Gastroesophageal sphincter (tissue), 4 donors: ENCODE results near the gene C17orf100. TPM values are rescaled to one million over a fixed set of nuclear protein-coding genes. Genes with fewer than 3 reads are reported as not detected.

Source experiments
- ATAC-seq: fragments of 150-250 bp; one replicate; pipeline ENCODE4 v1.9.1; 2016; ENCODE audit warnings: mild to moderate bottlenecking, moderate library complexity
- H3K27ac ChIP-seq, 4 donors: fragments of 200-600 bp; sonication (generic) in 3 of 4; 1 replicate in 3 of 4; 2 replicates in 1 of 4; pipeline ENCODE4 v1.5.1; 2016 to 2019
- H3K27me3 ChIP-seq: fragments of 200-600 bp; sonication (generic); one replicate; pipeline ENCODE4 v1.5.1; 2019
- H3K36me3 ChIP-seq, 2 donors: fragments of 200-600 bp; sonication (generic); one replicate each; pipeline ENCODE4 v1.5.1; 2019; ENCODE audit warnings: control low read depth in 1 of 2
- H3K4me1 ChIP-seq, 3 donors: fragments of 200-600 bp; sonication (generic); 1 replicate in 2 of 3; 2 replicates in 1 of 3; pipeline ENCODE4 v1.5.1; 2016 to 2019; ENCODE audit warnings: control low read depth in 2 of 3
- H3K4me3 ChIP-seq, 2 donors: fragments of 200-600 bp; sonication (generic); one replicate each; pipeline ENCODE4 v1.5.1; 2019; ENCODE audit warnings: mild to moderate bottlenecking in 1 of 2, moderate library complexity in 1 of 2
- H3K9me3 ChIP-seq, 3 donors: fragments of 200-600 bp; sonication (generic); one replicate each; pipeline ENCODE4 v1.5.1; 2017 to 2019; ENCODE audit warnings: control low read depth in 2 of 3
- EP300 ChIP-seq: sonication (generic); formaldehyde crosslinking; IDR thresholded peaks from one replicate; pipeline ENCODE4 v1.6.1; 2017; ENCODE audit warnings: antibody characterized with exemption, mild to moderate bottlenecking
- POLR2A ChIP-seq, 2 donors: fragments of 450-650 bp; IDR thresholded peaks; one replicate each; pipeline ENCODE4 v1.6.1; 2017; ENCODE audit warnings: antibody characterized with exemption in 2 of 2, mild to moderate bottlenecking in 2 of 2, moderate library complexity in 1 of 2
- POLR2AphosphoS5 ChIP-seq: sonication (generic); formaldehyde crosslinking; IDR thresholded peaks from one replicate; pipeline ENCODE4 v1.6.1; 2017; ENCODE audit warnings: antibody characterized with exemption
- WGBS, 2 donors: methylation state at CpG; one replicate each; pipeline ENCODE4 v1.1.5; 2018; ENCODE audit warnings: low coverage in 1 of 2; 5-methylcytosine and 5-hydroxymethylcytosine counted together
- total RNA-seq, 4 donors: library from RNA; depleted of rRNA; stranded (reverse); fragments of >200 nt; gene quantifications; one replicate each; pipeline ENCODE4 v1.1.0, GENCODE V29; 2016
- TF ChIP-seq, protein P1 (sequence below), 4 experiments: fragments of 200-600 bp in 2 of 4; fragments of 450-650 bp in 2 of 4; sonication (generic) in 1 of 4; IDR thresholded peaks; one replicate each; pipeline ENCODE4 v1.5.1; 2017 to 2019; ENCODE audit warnings: antibody characterized with exemption in 4 of 4, mild to moderate bottlenecking in 2 of 4, moderate library complexity in 2 of 4

C17orf100 gene
- total RNA-seq, 4 donors from 2014 or later, result 1.4 to 2.1 TPM; not detected in 2

DNA sequence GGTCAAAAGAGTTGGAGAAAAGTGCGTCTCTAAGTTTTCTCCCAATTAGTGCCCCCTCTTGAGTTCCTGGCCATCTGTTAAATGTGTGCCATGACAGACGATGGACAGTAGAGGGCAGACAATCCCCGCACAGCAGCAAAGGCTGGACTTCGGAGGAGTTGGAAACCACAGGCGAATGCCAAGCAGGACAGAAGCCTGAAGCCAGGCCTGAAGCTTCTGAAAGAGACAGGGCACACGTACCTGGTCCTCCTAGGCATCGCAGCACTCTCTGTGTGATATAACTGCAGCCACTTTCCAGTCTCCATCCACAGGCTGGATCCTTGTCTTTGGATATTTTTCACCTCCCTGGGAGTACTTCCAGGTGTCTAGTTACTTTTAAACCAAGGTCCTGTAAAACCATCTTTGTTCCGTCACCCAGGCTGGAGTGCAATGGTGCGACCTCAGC, 14.5 kb downstream of the C17orf100 start:
- peak; percentile 88 for ATAC-seq
- WGBS, 2 donors, result 0 to 15% methylated on average over 3 to 7 of the region's 9 CpGs
- Histone ChIP-seq H3K27ac (no peak overlapping the region), H3K9me3 (no peaks in the 10 kb centered on the region), H3K4me1 (no peaks in the 10 kb centered on the region), H3K4me3 (no peak overlapping the region), H3K36me3 (no peaks in the 10 kb centered on the region), H3K27me3 (peaks cover 33% of the 10 kb centered on the region)
- TF ChIP-seq, protein P1, sequence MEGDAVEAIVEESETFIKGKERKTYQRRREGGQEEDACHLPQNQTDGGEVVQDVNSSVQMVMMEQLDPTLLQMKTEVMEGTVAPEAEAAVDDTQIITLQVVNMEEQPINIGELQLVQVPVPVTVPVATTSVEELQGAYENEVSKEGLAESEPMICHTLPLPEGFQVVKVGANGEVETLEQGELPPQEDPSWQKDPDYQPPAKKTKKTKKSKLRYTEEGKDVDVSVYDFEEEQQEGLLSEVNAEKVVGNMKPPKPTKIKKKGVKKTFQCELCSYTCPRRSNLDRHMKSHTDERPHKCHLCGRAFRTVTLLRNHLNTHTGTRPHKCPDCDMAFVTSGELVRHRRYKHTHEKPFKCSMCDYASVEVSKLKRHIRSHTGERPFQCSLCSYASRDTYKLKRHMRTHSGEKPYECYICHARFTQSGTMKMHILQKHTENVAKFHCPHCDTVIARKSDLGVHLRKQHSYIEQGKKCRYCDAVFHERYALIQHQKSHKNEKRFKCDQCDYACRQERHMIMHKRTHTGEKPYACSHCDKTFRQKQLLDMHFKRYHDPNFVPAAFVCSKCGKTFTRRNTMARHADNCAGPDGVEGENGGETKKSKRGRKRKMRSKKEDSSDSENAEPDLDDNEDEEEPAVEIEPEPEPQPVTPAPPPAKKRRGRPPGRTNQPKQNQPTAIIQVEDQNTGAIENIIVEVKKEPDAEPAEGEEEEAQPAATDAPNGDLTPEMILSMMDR (IDR thresholded peaks at IDR 0.05), result peak in 3 of 4 experiments; percentile 78 to 90 (median 86)
- TF ChIP-seq POLR2AphosphoS5, result no peak

- 88 to 90% methylated on average over 2 to 6 of the region's 6 CpGs for WGBS, 2 donors
- no peak for ATAC-seq
- TF ChIP-seq, protein P1 (IDR thresholded peaks at IDR 0.05), result no peak
- no peak for TF ChIP-seq POLR2AphosphoS5
- no peak for TF ChIP-seq EP300
- TF ChIP-seq POLR2A (IDR thresholded peaks at IDR 0.05), result no peak
- Histone ChIP-seq H3K36me3 (no peaks in the 10 kb centered on the region), H3K27ac (no peak overlapping the region), H3K9me3 (no peaks in the 10 kb centered on the region), H3K4me3 (no peak overlapping the region), H3K27me3 (peaks cover 33% of the 10 kb centered on the region), H3K4me1 (no peaks in the 10 kb centered on the region)
Observed at GRCh38 chr17:6666557-6666956, 15.0 kb downstream of the C17orf100 start.

DNA sequence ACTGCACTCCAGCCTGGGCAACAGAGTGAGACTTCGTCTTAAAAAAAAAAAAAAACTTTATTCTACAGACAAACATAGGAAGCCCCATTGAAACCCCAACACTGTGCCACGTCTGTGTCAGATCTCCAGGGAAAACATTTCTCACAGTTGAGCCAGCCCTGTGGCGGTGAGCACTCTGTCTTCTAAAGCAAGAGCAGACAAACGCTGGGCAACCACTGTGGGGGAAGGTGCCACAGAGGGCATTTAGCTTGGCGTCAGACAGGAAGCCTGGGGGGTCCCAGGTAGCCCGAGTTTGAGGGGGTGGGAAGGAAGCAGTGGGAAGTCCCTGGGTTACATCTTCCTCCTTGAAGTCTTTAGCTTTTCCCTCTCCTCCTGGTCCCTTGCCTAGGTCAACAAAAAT, 16.0 kb downstream of the C17orf100 start:
- no peaks in the 10 kb centered on the region for H3K36me3 ChIP-seq
- no peak for ATAC-seq
- peaks cover 39% of the 10 kb centered on the region for H3K27me3 ChIP-seq
- H3K27ac ChIP-seq, result no peak overlapping the region
- 59 to 70% methylated on average over 2 to 5 of the region's 6 CpGs for WGBS, 2 donors
- no peak for TF ChIP-seq POLR2A (IDR thresholded peaks at IDR 0.05)
- no peak for TF ChIP-seq EP300
- TF ChIP-seq POLR2AphosphoS5, result no peak
- TF ChIP-seq, protein P1 (IDR thresholded peaks at IDR 0.05), result no peak
- H3K4me3 ChIP-seq, result no peak overlapping the region
- no peaks in the 10 kb centered on the region for H3K4me1 ChIP-seq
- no peaks in the 10 kb centered on the region for H3K9me3 ChIP-seq

GRCh38 chr17:6668219-6668618, 16.7 kb downstream of the C17orf100 start:
- Histone ChIP-seq H3K27me3 (peaks cover 44% of the 10 kb centered on the region), H3K4me3 (no peak overlapping the region), H3K4me1 (no peaks in the 10 kb centered on the region), H3K27ac (no peak overlapping the region), H3K36me3 (no peaks in the 10 kb centered on the region), H3K9me3 (no peaks in the 10 kb centered on the region)
- no peak for ATAC-seq
- TF ChIP-seq EP300, result no peak
- TF ChIP-seq, protein P1 (IDR thresholded peaks at IDR 0.05), result no peak
- no peak for TF ChIP-seq POLR2A (IDR thresholded peaks at IDR 0.05)
- TF ChIP-seq POLR2AphosphoS5, result no peak
- 40 to 65% methylated on average over 1 to 17 of the region's 17 CpGs for WGBS, 2 donors

GRCh38 chr17:6668727-6669425, 17.3 kb downstream of the C17orf100 start:
- Histone ChIP-seq H3K27me3 (peaks cover 47% of the 10 kb centered on the region), H3K27ac (no peak overlapping the region), H3K4me3 (no peak overlapping the region), H3K36me3 (no peaks in the 10 kb centered on the region), H3K4me1 (no peaks in the 10 kb centered on the region), H3K9me3 (no peaks in the 10 kb centered on the region)
- TF ChIP-seq, protein P1 (IDR thresholded peaks at IDR 0.05), result no peak
- TF ChIP-seq POLR2AphosphoS5, result no peak
- no peak for TF ChIP-seq POLR2A (IDR thresholded peaks at IDR 0.05)
- no peak for TF ChIP-seq EP300
- no peak for ATAC-seq
- 60 to 70% methylated on average over 7 to 13 of the region's 14 CpGs for WGBS, 2 donors
